ENCODE measurements around the gene MARVELD3.

MARVELD3 gene

GRCh38 chr16:71666264-71666663, 40.3 kb downstream of the MARVELD3 start:
- FAIRE-seq (no peak), DNase-seq (ENCODE audit: insufficient read length, low spot score) (no peak)
- TF ChIP-seq, protein P1, sequence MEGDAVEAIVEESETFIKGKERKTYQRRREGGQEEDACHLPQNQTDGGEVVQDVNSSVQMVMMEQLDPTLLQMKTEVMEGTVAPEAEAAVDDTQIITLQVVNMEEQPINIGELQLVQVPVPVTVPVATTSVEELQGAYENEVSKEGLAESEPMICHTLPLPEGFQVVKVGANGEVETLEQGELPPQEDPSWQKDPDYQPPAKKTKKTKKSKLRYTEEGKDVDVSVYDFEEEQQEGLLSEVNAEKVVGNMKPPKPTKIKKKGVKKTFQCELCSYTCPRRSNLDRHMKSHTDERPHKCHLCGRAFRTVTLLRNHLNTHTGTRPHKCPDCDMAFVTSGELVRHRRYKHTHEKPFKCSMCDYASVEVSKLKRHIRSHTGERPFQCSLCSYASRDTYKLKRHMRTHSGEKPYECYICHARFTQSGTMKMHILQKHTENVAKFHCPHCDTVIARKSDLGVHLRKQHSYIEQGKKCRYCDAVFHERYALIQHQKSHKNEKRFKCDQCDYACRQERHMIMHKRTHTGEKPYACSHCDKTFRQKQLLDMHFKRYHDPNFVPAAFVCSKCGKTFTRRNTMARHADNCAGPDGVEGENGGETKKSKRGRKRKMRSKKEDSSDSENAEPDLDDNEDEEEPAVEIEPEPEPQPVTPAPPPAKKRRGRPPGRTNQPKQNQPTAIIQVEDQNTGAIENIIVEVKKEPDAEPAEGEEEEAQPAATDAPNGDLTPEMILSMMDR (IDR thresholded peaks at IDR 0.05; ENCODE audit: insufficient read depth, missing control alignments) = no peak

DNA sequence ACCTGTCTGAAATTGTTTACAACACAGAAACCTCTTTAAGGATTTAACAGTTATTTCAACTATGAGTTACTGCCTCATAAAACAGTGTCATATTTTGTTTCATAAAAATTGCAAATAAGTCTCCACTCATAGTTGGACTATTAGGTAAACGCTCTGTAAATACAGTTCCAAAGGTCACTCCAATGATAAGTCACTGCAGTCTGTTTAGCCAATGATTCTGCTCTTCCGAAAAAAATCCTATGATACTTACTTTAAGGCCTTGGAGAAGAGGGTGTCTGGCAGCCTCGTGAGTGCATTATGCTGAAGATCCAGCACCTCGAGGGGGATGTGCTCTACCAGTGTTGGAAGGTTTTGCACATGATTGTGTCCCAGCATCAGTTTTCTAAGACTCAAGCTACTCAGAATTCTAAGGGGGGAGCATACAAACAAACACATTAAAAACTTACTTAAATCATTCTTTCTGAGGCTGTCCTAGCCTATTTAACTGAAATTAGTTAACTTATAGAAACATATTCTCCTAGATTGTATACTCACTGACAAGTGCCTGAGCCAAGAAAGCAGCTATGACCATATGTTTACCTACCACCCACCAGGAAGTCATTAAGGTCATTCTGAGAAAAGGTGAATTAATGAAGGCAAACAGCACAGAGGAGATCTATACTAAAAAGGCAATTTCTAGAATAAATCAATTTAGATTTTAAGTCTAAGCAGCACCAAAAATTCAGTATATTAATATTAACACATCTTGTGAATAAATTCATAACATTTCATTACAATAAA, 41.1 kb downstream of the MARVELD3 start:
- FAIRE-seq = no peak
- DNase-seq (ENCODE audit: insufficient read length, low spot score) = no peak
- TF ChIP-seq, protein P1 (IDR thresholded peaks at IDR 0.05; ENCODE audit: insufficient read depth, missing control alignments) = no peak

DNA sequence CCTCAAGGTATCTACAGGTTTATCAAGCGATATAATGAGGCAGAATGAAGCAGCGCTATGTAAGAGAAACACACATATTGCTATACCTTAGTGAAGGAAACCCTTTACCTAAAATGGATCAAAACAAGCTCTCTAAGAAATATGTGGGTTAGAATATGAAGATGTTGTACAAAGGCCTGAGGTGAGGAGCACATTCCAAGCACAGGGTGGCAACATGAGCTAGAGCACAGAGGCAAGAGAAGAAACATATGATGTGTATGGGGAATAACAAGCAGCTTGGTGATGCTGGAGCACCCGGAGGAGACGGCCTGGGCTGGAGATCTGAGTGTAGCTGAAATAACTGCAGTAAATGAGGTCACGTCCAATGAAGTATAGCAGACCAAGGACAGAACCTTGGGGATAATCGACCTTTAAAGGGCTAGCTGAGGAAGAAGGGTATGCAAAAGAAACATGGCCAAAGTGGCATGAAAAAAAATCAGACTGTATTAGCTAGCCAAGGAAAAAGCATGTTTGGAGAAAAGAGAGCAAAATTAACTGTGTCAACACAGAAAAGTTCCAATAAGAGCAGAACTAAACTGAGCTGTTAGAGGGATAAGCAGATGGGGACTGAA, 44.0 kb downstream of the MARVELD3 start:
- FAIRE-seq (no peak), DNase-seq (ENCODE audit: insufficient read length, low spot score) (no peak)
- TF ChIP-seq, protein P1 (IDR thresholded peaks at IDR 0.05; ENCODE audit: insufficient read depth, missing control alignments) = no peak

GRCh38 chr16:71670537-71670936, 44.6 kb downstream of the MARVELD3 start:
- TF ChIP-seq, protein P1 (IDR thresholded peaks at IDR 0.05; ENCODE audit: insufficient read depth, missing control alignments) = no peak
- DNase-seq (ENCODE audit: insufficient read length, low spot score) (no peak), FAIRE-seq (no peak)

DNA sequence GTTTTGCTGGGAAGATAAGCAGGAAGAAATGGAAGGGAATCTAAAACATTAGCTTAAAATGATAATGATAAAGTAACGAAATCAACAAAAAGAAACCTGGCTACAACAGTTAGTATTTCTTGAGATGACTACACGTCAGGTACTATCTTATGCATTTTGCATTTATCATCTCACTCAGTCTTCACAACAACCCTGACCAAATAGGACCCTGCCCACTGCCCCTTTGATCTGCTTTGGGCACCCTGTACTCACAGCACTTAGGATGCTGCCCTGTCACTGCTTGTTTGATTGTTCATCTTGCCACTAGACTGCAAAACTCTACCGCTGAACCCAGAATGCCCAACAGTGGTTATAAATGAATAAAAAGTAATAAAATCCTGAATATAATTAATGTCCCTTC, 45.2 kb downstream of the MARVELD3 start:
- FAIRE-seq = no peak
- TF ChIP-seq, protein P1 (IDR thresholded peaks at IDR 0.05; ENCODE audit: insufficient read depth, missing control alignments) = no peak
- DNase-seq (ENCODE audit: insufficient read length, low spot score) = no peak

DNA sequence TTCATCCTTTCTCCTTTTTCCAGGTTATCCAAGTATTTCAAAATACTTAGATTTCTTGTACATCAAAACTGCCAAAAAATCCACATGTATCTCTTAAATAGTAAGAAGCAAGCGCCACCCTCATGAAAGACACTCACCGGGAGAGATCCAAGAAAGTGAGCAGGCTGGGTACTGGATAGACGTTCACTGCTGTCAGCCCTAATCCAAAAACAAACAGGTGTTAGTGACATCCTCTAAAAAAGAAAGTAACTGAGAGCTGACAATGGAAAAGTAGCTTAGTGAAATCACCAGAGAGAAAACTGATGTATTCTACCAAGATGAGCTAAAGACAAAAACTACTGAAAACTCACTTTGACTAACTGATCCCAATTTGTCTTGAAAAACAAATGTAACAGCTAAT, 46.1 kb downstream of the MARVELD3 start:
- TF ChIP-seq, protein P1 (IDR thresholded peaks at IDR 0.05; ENCODE audit: insufficient read depth, missing control alignments) = no peak
- DNase-seq (ENCODE audit: insufficient read length, low spot score) (no peak), FAIRE-seq (no peak)
